Activated naive CD4-positive, alpha-beta T cell treated with Interleukin-2 at 50 U/mL for 16 hours (primary cell): Measurements from ENCODE around the gene FGF2.
A peak's percentile ranks its signal among the peaks of the same experiment; 100 is the strongest.
"Not testable (repeated sequence)": the region's sequence is repeated elsewhere in the genome, so short reads cannot be mapped to it uniquely, and the experiment has no call there.

Experiments used
- DNase-seq: peaks from one replicate; pipeline ENCODE4 v3.0.0-alpha.2; 2020

Gene FGF2

DNA sequence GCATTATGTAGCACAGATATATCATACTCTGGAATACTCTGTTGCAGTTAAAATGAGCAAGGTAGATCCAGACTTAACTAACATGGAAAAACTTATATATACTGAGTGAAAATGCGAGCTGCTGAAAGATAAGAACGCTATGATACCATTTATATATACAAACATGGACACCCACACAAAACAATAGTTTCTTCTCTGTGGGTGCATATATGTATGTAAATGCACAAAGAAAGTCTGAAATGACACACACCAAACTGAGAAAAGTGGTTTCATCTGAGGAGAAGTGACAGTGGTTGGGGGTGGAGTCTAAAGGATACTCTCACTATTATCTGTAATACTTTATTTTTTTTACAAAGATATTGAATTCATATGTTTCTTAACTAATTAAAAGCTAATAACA is 12.2 kb upstream of the FGF2 start:
- DNase-seq, result no peak

- DNase-seq, result no peak
Observed at GRCh38 chr4:122815248-122815647, 11.4 kb upstream of the FGF2 start.

- DNase-seq, result no peak
Observed at GRCh38 chr4:122816476-122816875, 10.2 kb upstream of the FGF2 start.

GRCh38 chr4:122819708-122820449 is 6.8 kb upstream of the FGF2 start:
- DNase-seq, result no peak

DNA sequence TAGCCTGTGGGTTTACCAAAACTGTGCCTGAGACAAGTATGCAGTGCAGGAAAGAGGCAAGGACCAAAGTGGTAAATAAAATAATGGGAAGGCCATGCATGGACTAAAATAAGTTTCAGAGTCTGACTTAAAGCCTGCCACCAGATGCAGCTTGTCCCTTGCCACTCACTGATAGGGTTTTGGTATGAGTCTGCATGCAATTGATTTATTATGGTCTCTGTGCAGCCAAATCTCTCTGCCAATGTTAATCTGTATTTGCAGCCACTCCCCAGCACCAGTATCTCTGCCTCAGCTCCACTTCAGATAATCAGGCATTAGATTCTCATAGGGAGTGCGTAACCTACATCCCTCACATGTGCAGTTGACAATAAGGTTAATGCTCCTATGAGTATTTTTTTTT is 5.5 kb upstream of the FGF2 start:
- no peak for DNase-seq

DNA sequence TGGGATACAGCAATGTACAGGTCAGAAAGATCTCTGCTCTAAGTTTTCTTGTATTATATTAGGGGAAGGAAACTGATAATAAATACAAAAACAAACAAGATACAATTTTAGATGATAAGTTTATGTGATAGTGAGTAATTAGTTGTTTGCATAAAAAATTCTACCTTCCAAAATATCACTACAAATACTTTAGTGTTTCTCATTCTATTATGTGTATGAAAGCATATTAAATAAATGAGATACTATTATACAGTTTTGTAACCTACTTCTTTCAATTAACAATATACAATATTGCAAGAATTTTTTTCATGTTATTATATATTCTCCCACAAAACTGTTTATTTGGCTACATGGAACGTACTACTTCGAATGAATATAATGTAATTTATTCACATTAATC is 4.2 kb upstream of the FGF2 start:
- no peak for DNase-seq

DNA sequence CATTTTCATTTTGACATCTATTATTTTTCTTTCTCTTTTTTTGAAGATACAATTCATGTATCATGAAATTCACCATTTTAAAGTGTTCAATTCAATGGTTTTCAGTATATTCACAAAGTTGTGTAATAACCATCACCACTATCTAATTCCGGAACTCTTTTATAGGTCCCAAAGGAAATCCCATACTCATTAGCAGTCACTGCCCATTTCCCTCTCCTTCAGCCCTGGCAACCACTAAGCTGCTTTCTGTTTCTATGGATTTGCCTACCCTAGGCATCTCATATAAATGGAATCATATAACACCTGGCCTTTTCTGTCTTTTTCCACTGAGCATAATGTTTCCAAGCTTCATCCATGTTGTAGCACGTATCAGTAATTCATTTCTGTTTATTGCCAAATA is 3.2 kb upstream of the FGF2 start:
- DNase-seq, result no peak

DNA sequence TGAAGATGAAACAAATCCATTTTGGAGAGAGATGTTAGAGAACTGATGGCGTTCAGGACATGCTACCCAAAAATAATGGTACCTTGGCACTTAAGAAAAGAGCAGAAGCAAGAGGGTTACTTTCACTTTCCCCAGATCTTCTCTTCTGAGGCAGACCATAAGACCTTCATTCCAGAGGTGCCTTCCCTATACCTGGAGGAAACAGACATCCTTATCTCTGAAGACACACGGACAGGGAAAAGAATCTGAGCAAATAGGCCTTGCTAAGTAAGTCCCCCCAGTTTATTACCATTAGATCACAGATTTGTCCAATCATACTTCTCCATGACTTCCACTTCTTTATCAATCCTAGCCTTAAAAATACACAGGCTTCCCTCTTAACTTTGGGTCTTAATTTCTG is 2.0 kb upstream of the FGF2 start:
- DNase-seq, result no peak

DNA sequence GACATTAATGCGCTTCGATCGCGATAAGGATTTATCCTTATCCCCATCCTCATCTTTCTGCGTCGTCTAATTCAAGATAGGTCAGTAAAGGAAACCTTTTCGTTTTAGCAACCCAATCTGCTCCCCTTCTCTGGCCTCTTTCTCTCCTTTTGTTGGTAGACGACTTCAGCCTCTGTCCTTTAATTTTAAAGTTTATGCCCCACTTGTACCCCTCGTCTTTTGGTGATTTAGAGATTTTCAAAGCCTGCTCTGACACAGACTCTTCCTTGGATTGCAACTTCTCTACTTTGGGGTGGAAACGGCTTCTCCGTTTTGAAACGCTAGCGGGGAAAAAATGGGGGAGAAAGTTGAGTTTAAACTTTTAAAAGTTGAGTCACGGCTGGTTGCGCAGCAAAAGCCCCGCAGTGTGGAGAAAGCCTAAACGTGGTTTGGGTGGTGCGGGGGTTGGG is 528 bp upstream of the FGF2 start:
- DNase-seq, result no peak

DNA sequence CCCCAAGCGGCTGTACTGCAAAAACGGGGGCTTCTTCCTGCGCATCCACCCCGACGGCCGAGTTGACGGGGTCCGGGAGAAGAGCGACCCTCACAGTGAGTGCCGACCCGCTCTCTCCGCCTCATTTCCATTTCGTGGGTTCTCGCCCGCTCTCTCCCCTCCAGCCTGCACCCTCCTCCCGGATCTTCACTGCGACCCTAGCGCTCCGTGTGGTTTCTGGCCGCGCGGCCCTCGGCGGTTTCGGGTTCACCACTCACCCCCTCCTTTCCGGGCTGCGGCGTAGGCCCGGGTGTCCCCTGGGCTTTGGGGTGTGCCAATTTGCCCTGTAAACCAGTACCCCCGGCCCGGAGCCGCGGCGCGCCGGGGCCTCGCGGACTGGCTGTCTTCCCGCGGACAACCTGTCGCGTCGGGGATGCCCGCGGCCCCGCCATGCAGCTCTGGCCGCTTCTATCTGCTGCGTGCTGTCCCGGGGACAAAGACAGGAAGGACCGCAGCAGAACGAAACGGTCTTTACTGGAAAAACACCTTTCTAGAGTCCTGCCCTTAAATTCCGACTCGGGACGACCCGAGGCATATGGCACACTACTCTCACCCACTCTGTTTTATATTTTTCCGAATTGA is 737 bp downstream of the FGF2 start:
- peak; percentile 21 for DNase-seq

DNA sequence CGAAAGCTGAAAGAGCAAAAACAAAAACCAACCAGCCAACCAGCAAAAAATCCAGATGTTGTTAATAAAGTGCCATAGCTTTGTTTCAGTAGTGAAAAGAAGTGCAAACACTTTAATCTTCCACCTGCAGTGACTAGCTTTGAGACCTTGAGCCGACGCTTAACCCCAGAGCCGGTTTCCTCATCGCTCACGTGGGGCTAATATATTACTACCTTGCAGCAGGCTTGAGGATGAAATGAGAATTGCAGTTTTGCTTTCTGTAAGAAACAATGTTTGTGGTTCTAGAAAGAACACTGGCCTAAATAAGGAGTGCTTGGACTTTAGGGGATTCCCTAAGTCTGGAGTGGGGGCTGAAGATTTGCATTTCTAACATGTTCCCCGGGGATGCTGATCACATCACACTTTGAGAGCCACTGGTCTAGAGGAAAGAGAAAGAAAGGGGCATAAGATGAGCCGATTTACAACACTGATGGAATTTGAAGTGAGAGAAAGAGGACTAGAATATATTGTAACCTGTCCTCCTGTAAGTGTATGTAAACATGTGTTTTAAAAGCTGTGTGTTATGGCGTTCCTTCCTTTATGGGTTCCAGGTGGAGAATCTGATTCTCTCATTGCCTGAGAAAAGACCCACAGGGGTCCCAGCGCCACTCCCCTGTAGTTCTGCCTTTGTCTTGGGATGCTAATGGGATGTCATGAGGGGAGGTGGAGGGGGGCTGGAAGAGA is 1.4 kb downstream of the FGF2 start:
- peak; percentile 37 for DNase-seq

GRCh38 chr4:122830426-122831095 is 3.9 kb downstream of the FGF2 start:
- DNase-seq, result no peak

DNA sequence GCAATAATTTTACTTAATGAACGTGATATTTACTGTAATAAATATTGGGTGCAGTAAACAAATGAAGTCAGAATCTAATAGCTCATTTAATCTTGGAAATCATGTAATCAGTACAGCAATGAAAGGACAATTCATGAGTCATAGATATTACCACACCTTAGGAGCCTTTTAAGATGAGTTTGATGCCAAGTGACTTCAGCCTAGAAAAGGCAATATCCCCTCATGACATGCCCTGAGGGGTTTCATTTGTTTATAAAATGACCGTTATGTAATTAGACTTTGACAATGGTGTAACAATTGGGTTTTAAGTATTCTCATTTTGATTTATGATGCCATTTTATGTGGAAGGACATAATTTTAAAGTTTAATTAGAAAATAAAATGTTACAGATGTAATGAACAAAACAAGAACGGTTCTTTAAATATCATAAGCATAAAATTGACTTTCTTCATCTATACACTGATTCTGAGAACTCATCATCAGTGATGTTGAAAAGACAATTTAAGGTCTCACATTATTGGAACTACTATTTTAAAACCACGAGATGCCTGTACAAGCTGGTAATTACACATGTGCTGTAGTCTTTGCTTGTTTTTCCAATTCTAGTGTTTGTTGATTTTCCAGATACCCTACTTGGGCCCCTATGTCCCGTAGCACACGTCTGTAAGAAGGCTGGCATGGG is 5.0 kb downstream of the FGF2 start:
- no peak for DNase-seq

- DNase-seq, result no peak
Observed at GRCh38 chr4:122832732-122833131, 6.1 kb downstream of the FGF2 start.

GRCh38 chr4:122833999-122834398 is 7.4 kb downstream of the FGF2 start:
- no peak for DNase-seq

- no peak for DNase-seq
Observed at GRCh38 chr4:122836941-122837340, 10.3 kb downstream of the FGF2 start.

- DNase-seq, result no peak
Observed at GRCh38 chr4:122838034-122838433, 11.4 kb downstream of the FGF2 start.

DNA sequence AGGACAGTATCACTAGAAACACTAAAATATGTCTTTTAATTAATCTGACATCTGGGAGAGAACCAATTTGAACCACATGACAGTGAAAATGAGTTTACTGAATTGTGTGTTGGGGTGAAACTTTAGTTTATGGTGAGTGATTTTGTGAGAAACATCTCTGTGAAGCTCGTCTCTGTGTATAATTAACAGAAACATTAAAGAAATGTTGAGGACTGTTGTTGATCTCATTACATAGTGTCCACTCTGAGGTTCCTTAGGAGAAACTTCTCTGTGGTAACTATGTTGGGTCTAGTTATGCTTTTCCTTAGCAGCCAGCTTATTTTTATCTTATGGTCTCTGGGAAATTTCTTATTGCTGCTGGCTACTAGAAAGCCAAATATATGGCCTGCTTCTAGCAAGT is 15.8 kb downstream of the FGF2 start:
- no peak for DNase-seq

DNA sequence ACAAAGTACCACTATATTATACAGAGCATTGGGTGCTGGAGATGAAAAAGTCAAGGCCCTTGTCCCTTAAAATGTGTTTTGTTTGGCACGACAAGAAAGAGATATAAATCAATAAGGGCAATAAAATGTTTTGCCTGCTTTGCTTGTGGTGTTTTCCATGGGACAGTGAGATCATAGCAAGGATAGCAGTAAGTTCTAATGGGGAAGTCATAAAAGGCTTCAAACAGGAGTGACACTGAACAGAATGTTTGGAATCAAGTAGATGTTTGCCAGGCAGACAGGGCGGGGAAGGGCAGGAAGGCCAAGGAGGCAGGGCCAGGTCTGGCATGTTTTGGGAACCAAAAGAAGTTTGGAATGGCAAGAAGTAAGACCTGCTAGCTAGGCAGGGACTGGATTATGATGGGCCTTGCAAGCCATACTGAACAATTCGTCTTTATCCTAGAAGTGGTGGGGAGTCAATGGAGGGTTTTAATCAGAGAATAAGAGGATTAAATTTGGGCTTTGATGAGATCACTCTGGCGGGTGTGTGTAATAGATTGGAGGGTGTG is 16.4 kb downstream of the FGF2 start:
- DNase-seq, result no peak

GRCh38 chr4:122844391-122844790 is 17.8 kb downstream of the FGF2 start:
- not testable (repeated sequence) for DNase-seq

GRCh38 chr4:122845066-122845465 is 18.4 kb downstream of the FGF2 start:
- no peak for DNase-seq

GRCh38 chr4:122845760-122846159 is 19.1 kb downstream of the FGF2 start:
- DNase-seq, result no peak

- DNase-seq, result no peak
Observed at GRCh38 chr4:122847931-122848330, 21.3 kb downstream of the FGF2 start.
